SW 1271 (cell line): ENCODE results near the gene TRIP13.

Experiments used
- DNase-seq, 2 experiments: peaks; one replicate each; lab custom pipeline; 2025; lab: John Stamatoyannopoulos, UW

The TRIP13 gene

GRCh38 chr5:854966-855743 is 37.5 kb upstream of the TRIP13 start:
- no peak for DNase-seq

- DNase-seq = no peak
Observed at GRCh38 chr5:855771-856530, 36.7 kb upstream of the TRIP13 start.

- no peak for DNase-seq
Observed at GRCh38 chr5:856531-857425, 35.9 kb upstream of the TRIP13 start.

GRCh38 chr5:858726-859125 is 34.0 kb upstream of the TRIP13 start:
- no peak for DNase-seq

- DNase-seq = no peak
Observed at GRCh38 chr5:859391-859790, 33.3 kb upstream of the TRIP13 start.

GRCh38 chr5:859798-860296 is 32.8 kb upstream of the TRIP13 start:
- no peak for DNase-seq

GRCh38 chr5:860506-861150 is 32.1 kb upstream of the TRIP13 start:
- DNase-seq = no peak

- DNase-seq = no peak
Observed at GRCh38 chr5:861442-862366, 31.0 kb upstream of the TRIP13 start.

GRCh38 chr5:862367-863243 is 30.1 kb upstream of the TRIP13 start:
- DNase-seq = peak in 1 of 2 experiments; percentile 21

GRCh38 chr5:863244-863805 is 29.4 kb upstream of the TRIP13 start:
- no peak for DNase-seq

GRCh38 chr5:864492-865167 is 28.1 kb upstream of the TRIP13 start:
- no peak for DNase-seq

- no peak for DNase-seq
Observed at GRCh38 chr5:865168-865521, 27.5 kb upstream of the TRIP13 start.

- DNase-seq = no peak
Observed at GRCh38 chr5:865771-866170, 26.9 kb upstream of the TRIP13 start.

- no peak for DNase-seq
Observed at GRCh38 chr5:867300-867870, 25.3 kb upstream of the TRIP13 start.

GRCh38 chr5:868428-869135 is 24.1 kb upstream of the TRIP13 start:
- DNase-seq = no peak

- no peak for DNase-seq
Observed at GRCh38 chr5:870956-871355, 21.7 kb upstream of the TRIP13 start.

- no peak for DNase-seq
Observed at GRCh38 chr5:871596-872298, 20.9 kb upstream of the TRIP13 start.
